Measurements from ENCODE around the gene GNG14.

The GNG14 gene

GRCh38 chr19:12657966-12658365 lies 29.8 kb upstream of the GNG14 start:
- TF ChIP-seq CTCF (IDR thresholded peaks at IDR 0.05; ENCODE audit: low read length, missing control alignments) = no peak
- no peak overlapping the region for H3K4me3 ChIP-seq (replicated peaks; ENCODE audit: low read depth, low read length)
- DNase-seq (ENCODE audit: low read depth) = no peak

- no peak overlapping the region for H3K4me3 ChIP-seq (replicated peaks; ENCODE audit: low read depth, low read length)
- DNase-seq (ENCODE audit: low read depth) = no peak
- TF ChIP-seq CTCF (IDR thresholded peaks at IDR 0.05; ENCODE audit: low read length, missing control alignments) = no peak
Observed at GRCh38 chr19:12660980-12661379, 26.8 kb upstream of the GNG14 start.

GRCh38 chr19:12664406-12665280 lies 23.2 kb upstream of the GNG14 start:
- no peak for TF ChIP-seq CTCF (IDR thresholded peaks at IDR 0.05; ENCODE audit: low read length, missing control alignments)
- no peak for DNase-seq (ENCODE audit: low read depth)
- no peak overlapping the region for H3K4me3 ChIP-seq (replicated peaks; ENCODE audit: low read depth, low read length)

- no peak overlapping the region for H3K4me3 ChIP-seq (replicated peaks; ENCODE audit: low read depth, low read length)
- no peak for DNase-seq (ENCODE audit: low read depth)
- TF ChIP-seq CTCF (IDR thresholded peaks at IDR 0.05; ENCODE audit: low read length, missing control alignments) = no peak
Observed at GRCh38 chr19:12665281-12665573, 22.6 kb upstream of the GNG14 start.

- TF ChIP-seq CTCF (IDR thresholded peaks at IDR 0.05; ENCODE audit: low read length, missing control alignments) = no peak
- DNase-seq (ENCODE audit: low read depth) = peak; percentile 14
- peak overlapping the region; percentile 86 for H3K4me3 ChIP-seq (replicated peaks; ENCODE audit: low read depth, low read length)
Observed at GRCh38 chr19:12665671-12666264, 22.0 kb upstream of the GNG14 start.

GRCh38 chr19:12666265-12667048 lies 21.3 kb upstream of the GNG14 start, which contains the start of the genes MAN2B1 and WDR83:
TSS of gene MAN2B1 (minus strand) at chr19:12666742. CDS start at chr19:12666701, 41 bp downstream.
TSS of gene WDR83 (plus strand) at chr19:12666807. CDS start at chr19:12669791, 2,984 bp downstream.
- peak within 1 kb of the TSS; percentile 86 for H3K4me3 ChIP-seq (replicated peaks; ENCODE audit: low read depth, low read length)
- TF ChIP-seq CTCF (IDR thresholded peaks at IDR 0.05; ENCODE audit: low read length, missing control alignments) = no peak
- peak; percentile 48 for DNase-seq (ENCODE audit: low read depth)

Data from fibroblast of pulmonary artery (primary cell).